Lung (tissue), 12 donors: ENCODE data around the gene GPR55. TPM values are rescaled to one million over a fixed set of nuclear protein-coding genes. Genes with fewer than 3 reads are reported as not detected.

Experiments used
- ATAC-seq: fragments of 200-7000 bp; cut with Tn5 transposase; one replicate; pipeline ENCODE4 v1.9.1; 2020; ENCODE audit warnings: moderate number of reproducible peaks; ENCODE audit not compliant: insufficient read depth, low FRiP score
- DNase-seq, 3 donors: peaks; one replicate each; pipeline ENCODE4 v3.0.0-alpha.2; 2013 to 2017
- H3K27ac ChIP-seq, 2 donors: one replicate each; pipeline ENCODE4 v1.5.1; 2013; ENCODE audit warnings: mild to moderate bottlenecking in 2 of 2, moderate library complexity in 2 of 2, control low read depth in 1 of 2, inconsistent platforms in 1 of 2, low read depth in 1 of 2, low read length in 1 of 2
- H3K27me3 ChIP-seq, 3 donors: one replicate each; pipeline ENCODE4 v1.5.1; 2013; ENCODE audit warnings: low read length in 2 of 3; ENCODE audit not compliant: control insufficient read depth in 3 of 3, insufficient read depth in 3 of 3
- H3K36me3 ChIP-seq, 4 donors: one replicate each; pipeline ENCODE4 v1.5.1; 2013; ENCODE audit warnings: low read length in 4 of 4, mild to moderate bottlenecking in 1 of 4, moderate library complexity in 1 of 4; ENCODE audit not compliant: control insufficient read depth in 4 of 4, insufficient read depth in 4 of 4
- H3K4me1 ChIP-seq, 5 donors: one replicate each; pipeline ENCODE4 v1.5.1; 2013; ENCODE audit warnings: low read length in 5 of 5, mild to moderate bottlenecking in 2 of 5, moderate library complexity in 1 of 5; ENCODE audit not compliant: control insufficient read depth in 5 of 5, insufficient read depth in 5 of 5
- H3K4me3 ChIP-seq: one replicate; pipeline ENCODE4 v1.5.1; 2013; ENCODE audit warnings: mild to moderate bottlenecking, control low read depth, moderate library complexity
- H3K9ac ChIP-seq, 2 donors: one replicate each; pipeline ENCODE4 v1.5.1; 2013; ENCODE audit warnings: low read length in 2 of 2, control low read depth in 1 of 2; ENCODE audit not compliant: insufficient read depth in 1 of 2
- H3K9me3 ChIP-seq, 4 donors: one replicate each; pipeline ENCODE4 v1.5.1; 2013; ENCODE audit warnings: low read length in 3 of 4, mild to moderate bottlenecking in 1 of 4, moderate library complexity in 1 of 4; ENCODE audit not compliant: control insufficient read depth in 4 of 4, insufficient read depth in 3 of 4
- CTCF ChIP-seq: IDR thresholded peaks from 2 replicates; pipeline ENCODE4 v1.5.1; 2012; ENCODE audit warnings: mild to moderate bottlenecking; ENCODE audit errors: control extremely low read depth, extremely low read depth
- WGBS, 2 donors: extraction: QIAGEN DNeasy Blood & Tissue Kit; methylation state at CpG; one replicate each; pipeline ENCODE4 v1.1.7; 2013; 5-methylcytosine and 5-hydroxymethylcytosine counted together
- polyA plus RNA-seq, 2 donors: library from polyadenylated mRNA; stranded (reverse); fragments of 200-250 nt; gene quantifications; one replicate each; pipeline ENCODE4 v1.2.1, GENCODE V29; 2013
- total RNA-seq, 2 donors: library from RNA; depleted of rRNA in 1 of 2; stranded (reverse); fragments of >200 nt in 1 of 2; gene quantifications; one replicate each; pipeline ENCODE4 v1.2.1, GENCODE V29; 2014 to 2021
- donor health status: control.
- donor health status: control.
- donor health status: Bipolar disorder and iron deficiency.
- donor health status: healthy.
- donor health status: DM: yes; HTN: yes; CAD: no.

Gene GPR55
- total and polyA plus RNA-seq, 4 donors = 0.18 to 0.58 (median 0.29) TPM

DNA sequence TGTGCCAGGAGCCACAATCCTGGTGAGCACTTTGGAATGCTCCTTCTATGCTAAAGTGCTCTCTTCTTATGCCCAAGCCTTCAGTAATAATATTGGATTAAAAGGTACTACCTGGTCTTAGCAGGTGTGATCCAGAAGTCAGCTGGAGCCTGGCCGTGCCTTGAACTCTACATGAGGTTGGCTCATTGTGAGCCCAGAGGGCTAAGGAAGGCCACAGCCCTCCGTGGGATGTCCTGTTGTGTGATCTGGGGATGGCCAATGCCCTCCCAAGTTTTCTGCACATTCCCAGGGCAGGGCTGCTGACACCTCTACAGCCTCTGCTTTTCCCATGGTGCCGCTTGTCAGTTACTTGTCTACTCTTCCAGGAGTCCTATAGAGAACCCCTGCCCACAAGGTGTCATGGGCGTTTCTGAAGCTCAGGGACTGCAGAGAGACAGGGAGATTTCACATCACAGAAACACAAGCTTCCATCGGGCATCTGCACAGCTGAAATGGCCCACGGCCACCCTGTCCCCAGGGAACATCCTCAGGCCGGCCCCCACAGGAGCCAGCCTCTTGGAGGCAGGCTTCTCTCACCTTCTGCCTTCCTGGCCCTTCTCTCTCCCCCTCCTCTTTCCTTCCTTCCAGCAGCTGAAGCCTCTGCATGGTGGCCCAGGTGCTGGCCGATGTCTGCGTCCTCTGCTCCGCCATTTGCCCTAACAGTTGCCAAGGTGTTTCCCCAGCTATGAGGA lies 27.3 kb upstream of the GPR55 start:
- Histone ChIP-seq H3K9ac (no peak overlapping the region), H3K9me3 (peaks cover 0 to 5% (median 1%) of the 10 kb centered on the region in 4 donors), H3K4me3 (no peak overlapping the region), H3K36me3 (no peaks in the 10 kb centered on the region), H3K4me1 (peaks cover 0 to 3% (median 0%) of the 10 kb centered on the region in 5 donors), H3K27me3 (peaks cover 0 to 7% (median 0%) of the 10 kb centered on the region in 3 donors), H3K27ac (no peak overlapping the region)
- no peak for TF ChIP-seq CTCF
- WGBS, 2 donors = 92 to 93% methylated on average over 10 of the region's 10 CpGs
- no peak for DNase-seq
- ATAC-seq = no peak

- DNase-seq = peak in 1 of 3 donors; percentile 26
- no peak overlapping the region for H3K9ac ChIP-seq
- WGBS, 2 donors = 81 to 86% methylated on average over 2 of the region's 2 CpGs
- H3K4me3 ChIP-seq = no peak overlapping the region
- H3K36me3 ChIP-seq = no peaks in the 10 kb centered on the region
- peaks cover 0 to 3% (median 0%) of the 10 kb centered on the region in 5 donors for H3K4me1 ChIP-seq
- H3K9me3 ChIP-seq = peaks cover 0 to 5% (median 1%) of the 10 kb centered on the region in 4 donors
- TF ChIP-seq CTCF = no peak
- H3K27ac ChIP-seq = no peak overlapping the region
- no peaks in the 10 kb centered on the region for H3K27me3 ChIP-seq
- ATAC-seq = no peak
Observed at GRCh38 chr2:230951396-230951795, 26.4 kb upstream of the GPR55 start.

DNA sequence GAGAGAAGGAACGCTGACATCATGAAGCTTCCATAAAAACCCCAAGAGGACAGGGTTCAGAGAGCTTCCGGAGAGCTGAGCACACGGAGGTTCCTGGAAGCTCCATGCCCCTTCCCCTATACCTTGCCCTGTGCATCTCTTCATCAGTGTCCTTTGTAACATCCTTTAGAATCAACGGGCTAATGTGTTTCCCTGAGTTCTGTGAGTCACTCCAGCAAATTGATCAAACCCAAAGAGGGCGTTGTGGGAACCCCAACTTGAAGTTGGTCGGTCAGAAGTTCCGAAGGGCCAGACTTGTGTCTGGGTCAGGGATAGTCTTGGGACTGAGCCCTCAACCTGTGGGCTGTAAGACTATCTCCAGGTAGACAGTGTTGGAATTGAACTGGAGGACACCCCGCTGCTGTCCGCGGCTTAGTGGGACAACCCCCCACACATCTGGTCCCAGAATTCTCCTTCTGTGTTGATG lies 25.9 kb upstream of the GPR55 start:
- ATAC-seq = no peak
- Histone ChIP-seq H3K4me3 (no peak overlapping the region), H3K27me3 (no peaks in the 10 kb centered on the region), H3K27ac (no peak overlapping the region), H3K36me3 (no peaks in the 10 kb centered on the region), H3K4me1 (peaks cover 0 to 3% (median 0%) of the 10 kb centered on the region in 5 donors), H3K9me3 (peaks cover 0 to 5% (median 1%) of the 10 kb centered on the region in 4 donors), H3K9ac (no peak overlapping the region)
- 89 to 91% methylated on average over 10 of the region's 10 CpGs for WGBS, 2 donors
- no peak for TF ChIP-seq CTCF
- DNase-seq = no peak
